Body of pancreas (tissue), 4 donors: Measurements from ENCODE around the gene NKAIN2.

Source experiments
- CTCF ChIP-seq, 7 experiments: fragments of 450-650 bp in 4 of 7; fragments of 200-600 bp in 3 of 7; sonication (generic) in 3 of 7; IDR thresholded peaks; one replicate each; pipeline ENCODE4 v1.5.1; 2016 to 2019; ENCODE audit warnings: antibody characterized with exemption in 7 of 7
- POLR2A ChIP-seq, 3 donors: fragments of 450-650 bp; IDR thresholded peaks; one replicate each; pipeline ENCODE4 v1.6.1; 2016; ENCODE audit warnings: antibody characterized with exemption in 3 of 3, mild to moderate bottlenecking in 2 of 3

GRCh38 chr6:123928529-123928928, 124.9 kb downstream of the NKAIN2 start:
- TF ChIP-seq POLR2A (IDR thresholded peaks at IDR 0.05) (no peak), CTCF (IDR thresholded peaks at IDR 0.05) (no peak)
